BE2C (cell line): Measurements from ENCODE around the gene ROBO4.

ENCODE experiments used
- DNase-seq: peaks from one replicate; pipeline ENCODE4 v3.0.0-alpha.2; 2020
- H3K27me3 ChIP-seq: fragments of 250-450 bp; sonication (Bioruptor Pico); 2 replicates; pipeline ENCODE4 v1.5.1; 2020; ENCODE audit warnings: mild to moderate bottlenecking
- H3K36me3 ChIP-seq: fragments of 250-450 bp; sonication (Bioruptor Pico); 2 replicates; pipeline ENCODE4 v1.5.1; 2020; ENCODE audit warnings: mild to moderate bottlenecking
- H3K4me1 ChIP-seq: fragments of 250-450 bp; sonication (Bioruptor Pico); 2 replicates; pipeline ENCODE4 v1.5.1; 2020
- H3K4me3 ChIP-seq: 2 replicates; pipeline ENCODE4 v1.5.1; 2011; ENCODE audit warnings: low read depth, low read length
- H3K9me3 ChIP-seq: fragments of 250-450 bp; sonication (Bioruptor Pico); 2 replicates; pipeline ENCODE4 v1.5.1; 2020
- TF ChIP-seq, protein P1 (sequence below): IDR thresholded peaks from 2 replicates; pipeline ENCODE4 v1.5.1; 2012; ENCODE audit warnings: mild to moderate bottlenecking, low read depth, low read length

ROBO4 gene

DNA sequence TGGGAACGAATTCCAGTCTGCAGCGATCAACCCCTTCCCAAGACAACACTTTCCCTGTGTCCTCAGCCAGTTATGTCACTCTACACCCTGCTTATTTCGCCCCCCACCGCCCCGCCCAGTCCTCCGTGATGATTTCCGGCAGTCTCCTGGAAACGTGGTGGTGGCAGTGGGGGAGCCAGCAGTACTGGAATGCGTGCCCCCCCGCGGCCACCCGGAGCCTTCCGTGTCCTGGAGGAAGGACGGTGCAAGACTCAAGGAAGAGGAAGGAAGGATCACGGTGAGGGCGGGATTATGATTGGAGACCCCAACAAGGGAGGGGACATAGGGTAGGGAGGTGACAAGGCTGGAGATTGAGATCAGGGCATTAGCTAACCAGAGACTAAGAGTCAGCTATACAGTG, 28.3 kb downstream of the ROBO4 start:
- Histone ChIP-seq H3K4me3 (no peak overlapping the region), H3K36me3 (no peaks in the 10 kb centered on the region), H3K27me3 (peaks cover 67% of the 10 kb centered on the region), H3K4me1 (no peaks in the 10 kb centered on the region), H3K9me3 (no peaks in the 10 kb centered on the region)
- DNase-seq = no peak
- TF ChIP-seq, protein P1, sequence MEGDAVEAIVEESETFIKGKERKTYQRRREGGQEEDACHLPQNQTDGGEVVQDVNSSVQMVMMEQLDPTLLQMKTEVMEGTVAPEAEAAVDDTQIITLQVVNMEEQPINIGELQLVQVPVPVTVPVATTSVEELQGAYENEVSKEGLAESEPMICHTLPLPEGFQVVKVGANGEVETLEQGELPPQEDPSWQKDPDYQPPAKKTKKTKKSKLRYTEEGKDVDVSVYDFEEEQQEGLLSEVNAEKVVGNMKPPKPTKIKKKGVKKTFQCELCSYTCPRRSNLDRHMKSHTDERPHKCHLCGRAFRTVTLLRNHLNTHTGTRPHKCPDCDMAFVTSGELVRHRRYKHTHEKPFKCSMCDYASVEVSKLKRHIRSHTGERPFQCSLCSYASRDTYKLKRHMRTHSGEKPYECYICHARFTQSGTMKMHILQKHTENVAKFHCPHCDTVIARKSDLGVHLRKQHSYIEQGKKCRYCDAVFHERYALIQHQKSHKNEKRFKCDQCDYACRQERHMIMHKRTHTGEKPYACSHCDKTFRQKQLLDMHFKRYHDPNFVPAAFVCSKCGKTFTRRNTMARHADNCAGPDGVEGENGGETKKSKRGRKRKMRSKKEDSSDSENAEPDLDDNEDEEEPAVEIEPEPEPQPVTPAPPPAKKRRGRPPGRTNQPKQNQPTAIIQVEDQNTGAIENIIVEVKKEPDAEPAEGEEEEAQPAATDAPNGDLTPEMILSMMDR = no peak

DNA sequence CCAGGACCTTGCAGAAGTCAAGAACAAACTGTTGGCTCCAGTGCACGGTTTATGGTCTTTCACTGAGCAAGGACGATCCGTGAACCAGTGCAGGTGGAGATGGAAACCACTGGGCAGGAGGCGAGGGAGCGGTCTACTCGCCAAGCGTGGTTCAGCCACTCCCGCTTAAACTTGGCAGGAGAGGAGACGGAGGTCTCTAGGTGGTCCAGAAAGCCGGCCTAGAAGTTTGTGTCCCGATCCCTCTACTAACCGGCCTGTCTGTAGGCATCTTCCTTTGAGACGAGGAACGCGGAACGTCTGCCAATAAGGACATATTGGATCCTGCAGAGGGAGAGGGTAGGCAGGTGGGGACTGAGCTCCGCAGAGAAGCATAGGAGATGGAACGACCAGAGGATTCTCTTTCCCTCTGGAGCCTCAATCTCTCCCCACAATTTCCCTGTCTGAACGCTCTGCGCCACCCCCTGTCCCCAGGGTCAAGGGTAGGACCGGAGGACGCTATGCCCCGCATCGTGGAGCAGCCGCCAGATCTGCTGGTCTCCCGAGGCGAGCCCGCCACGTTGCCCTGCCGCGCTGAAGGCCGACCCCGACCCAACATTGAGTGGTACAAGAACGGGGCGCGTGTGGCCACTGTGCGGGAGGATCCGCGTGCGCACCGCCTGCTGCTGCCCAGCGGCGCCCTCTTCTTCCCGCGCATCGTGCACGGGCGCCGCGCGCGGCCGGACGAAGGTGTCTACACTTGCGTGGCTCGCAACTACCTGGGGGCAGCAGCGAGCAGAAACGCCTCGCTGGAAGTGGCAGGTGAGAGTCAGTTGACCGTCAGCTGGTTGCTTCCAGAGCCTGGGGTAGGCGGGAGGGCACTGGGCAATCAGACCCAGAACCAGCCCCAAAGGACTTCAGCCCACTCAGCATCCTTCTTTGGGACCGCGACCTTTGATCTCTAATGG, 29.1 kb downstream of the ROBO4 start:
- H3K27me3 ChIP-seq = peaks cover 72% of the 10 kb centered on the region
- H3K4me1 ChIP-seq = no peaks in the 10 kb centered on the region
- no peaks in the 10 kb centered on the region for H3K9me3 ChIP-seq
- no peak for DNase-seq
- no peaks in the 10 kb centered on the region for H3K36me3 ChIP-seq
- no peak overlapping the region for H3K4me3 ChIP-seq
- TF ChIP-seq, protein P1 = no peak

DNA sequence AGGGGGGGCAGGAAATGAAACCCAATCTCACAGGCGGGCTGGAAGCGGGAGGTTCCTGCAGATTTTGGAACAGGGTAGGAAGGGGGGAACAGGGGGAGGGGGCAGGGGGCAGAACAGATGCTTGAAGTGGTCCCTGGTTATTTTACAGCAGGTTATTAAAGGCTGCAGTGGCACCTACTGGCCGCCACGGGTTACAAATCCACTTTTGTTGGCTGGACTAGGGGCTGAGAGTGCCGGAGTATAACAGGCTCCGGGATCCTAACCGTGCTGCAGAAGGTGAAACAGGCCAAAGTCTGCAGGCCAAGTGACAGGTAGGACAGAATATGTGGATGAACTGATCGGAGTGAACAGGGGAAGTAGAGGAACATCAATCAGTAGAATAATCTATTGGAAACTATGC, 30.0 kb downstream of the ROBO4 start:
- TF ChIP-seq, protein P1 = peak; percentile 57
- H3K4me3 ChIP-seq = no peak overlapping the region
- DNase-seq = peak; percentile 46
- H3K36me3 ChIP-seq = no peaks in the 10 kb centered on the region
- H3K4me1 ChIP-seq = no peaks in the 10 kb centered on the region
- no peaks in the 10 kb centered on the region for H3K9me3 ChIP-seq
- H3K27me3 ChIP-seq = peaks cover 81% of the 10 kb centered on the region

DNA sequence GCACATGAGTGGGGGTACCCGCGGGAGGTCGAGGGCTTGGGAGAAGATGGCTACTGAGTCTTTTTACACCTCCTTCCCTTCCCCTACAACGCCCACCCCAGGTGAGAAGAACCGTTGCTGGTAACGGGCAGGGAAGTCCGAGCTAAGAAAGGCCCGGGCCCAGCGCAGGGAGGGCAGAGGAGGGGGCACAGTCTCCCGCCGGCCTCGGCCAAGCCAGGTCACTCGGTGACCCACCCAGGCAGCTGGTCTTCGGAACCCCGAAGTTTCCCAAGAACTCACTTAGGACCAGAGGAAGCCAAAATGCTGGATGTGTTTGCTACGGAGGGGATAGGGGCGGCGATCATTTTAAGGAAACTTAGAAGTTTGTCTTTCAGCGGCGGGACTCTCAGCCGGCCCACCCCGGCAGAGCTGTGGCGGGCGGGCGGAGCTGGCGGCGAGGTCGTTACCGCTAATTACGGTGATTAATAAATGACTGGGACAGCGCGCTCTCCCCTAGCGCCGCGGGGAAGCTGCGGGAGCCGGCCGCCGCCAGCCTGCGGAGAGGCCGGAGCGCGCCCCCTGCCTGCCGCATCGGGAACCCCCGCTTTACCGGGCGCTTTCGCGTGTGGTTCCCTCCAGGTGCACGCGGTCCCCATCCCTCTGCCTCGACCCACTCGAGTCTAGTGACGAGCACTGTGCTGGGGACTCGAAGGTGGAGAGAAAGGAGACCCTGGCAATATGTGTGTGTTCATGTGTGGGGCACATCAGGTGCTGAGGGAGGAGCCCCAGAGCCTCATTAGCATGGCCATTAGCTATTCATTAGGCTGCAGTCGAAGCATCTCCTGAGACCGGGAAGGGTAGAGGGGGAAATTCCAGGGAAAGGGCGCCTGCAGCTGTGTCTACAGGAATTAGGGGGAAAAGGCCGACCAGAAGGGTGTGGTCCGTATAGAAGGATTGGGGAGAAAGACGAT, 31.5 kb downstream of the ROBO4 start:
- TF ChIP-seq, protein P1 = peak; percentile 72
- Histone ChIP-seq H3K36me3 (no peaks in the 10 kb centered on the region), H3K4me3 (no peak overlapping the region), H3K27me3 (peaks cover 94% of the 10 kb centered on the region), H3K9me3 (no peaks in the 10 kb centered on the region), H3K4me1 (no peaks in the 10 kb centered on the region)
- DNase-seq = peak; percentile 68

DNA sequence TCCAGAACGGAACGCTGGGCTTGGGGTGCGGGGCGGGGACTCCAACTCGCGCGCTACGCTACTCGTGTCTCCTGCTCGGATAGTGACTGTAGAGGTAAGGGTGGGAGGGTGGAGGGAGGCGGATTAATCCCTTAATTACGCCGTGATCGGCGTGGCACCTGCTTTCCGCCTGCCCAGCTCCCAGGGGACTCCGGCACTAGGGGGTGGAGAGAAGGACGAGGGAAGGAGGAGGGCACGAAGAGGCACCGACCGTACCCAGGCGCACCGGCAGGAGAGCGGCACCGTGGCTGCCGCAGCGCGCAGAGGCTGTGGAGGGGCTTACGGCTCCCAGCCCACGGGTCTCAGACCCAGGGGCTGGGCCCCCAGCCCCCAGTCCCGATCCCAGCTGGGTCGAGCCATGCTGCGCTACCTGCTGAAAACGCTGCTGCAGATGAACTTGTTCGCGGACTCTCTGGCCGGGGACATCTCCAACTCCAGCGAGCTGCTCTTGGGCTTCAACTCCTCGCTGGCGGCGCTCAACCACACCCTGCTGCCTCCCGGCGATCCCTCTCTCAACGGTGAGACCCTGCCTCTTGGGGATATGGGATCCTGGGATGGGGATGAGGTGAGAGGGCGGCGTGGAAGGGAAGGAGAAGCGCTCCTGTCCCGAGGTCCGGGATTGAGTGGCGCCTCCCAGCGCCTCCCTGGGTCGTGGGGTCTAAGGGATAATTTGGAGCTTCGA, 32.3 kb downstream of the ROBO4 start, which contains the start of gene ROBO3:
Gene ROBO3, plus strand, starts transcription at position 252 of the 721 bp plus-strand sequence. Its CDS starts 146 bp downstream, at position 398.
- peaks cover 85% of the 10 kb centered on the region for H3K27me3 ChIP-seq
- no peak for DNase-seq
- H3K9me3 ChIP-seq = no peaks in the 10 kb centered on the region
- H3K36me3 ChIP-seq = no peaks in the 10 kb centered on the region
- H3K4me3 ChIP-seq = no peak within 1 kb of the TSS
- TF ChIP-seq, protein P1 = no peak
- H3K4me1 ChIP-seq = no peaks in the 10 kb centered on the region
